K562 (cell line): ENCODE measurements around the gene DNMT1. TPM values are rescaled to one million over a fixed set of nuclear protein-coding genes. Genes with fewer than 3 reads are reported as not detected.
A peak's percentile ranks its signal among the peaks of the same experiment; 100 is the strongest.

Source experiments
- BACH1 ChIP-seq: fragments of 200-800 bp; sonication (Bioruptor generic); IDR thresholded peaks from 2 replicates; pipeline ENCODE4 v1.6.1; 2016; ENCODE audit warnings: missing genetic modification characterization, missing compliant biosample characterization
- BCL6 ChIP-seq: fragments of 250-450 bp; sonication (Bioruptor Pico); IDR thresholded peaks from 2 replicates; pipeline ENCODE4 v1.4.0; 2020
- MEF2D ChIP-seq: conservative IDR thresholded peaks from 2 replicates; pipeline ENCODE4 v1.6.1; 2016; ENCODE audit warnings: low read depth, missing genetic modification characterization, missing compliant biosample characterization
- MYNN ChIP-seq, 2 experiments: sonication (generic); formaldehyde crosslinking in 1 of 2; IDR thresholded peaks; 2 replicates each; pipeline versions ENCODE4 v1.5.0 to v1.6.1; 2016 to 2020; ENCODE audit warnings: antibody characterized with exemption in 1 of 2, missing genetic modification reagents in 1 of 2
- PRMT5 ChIP-seq: sonication (generic); formaldehyde crosslinking; IDR thresholded peaks from 2 replicates; pipeline ENCODE4 v1.5.0; 2020; ENCODE audit warnings: missing genetic modification reagents
- PYGO2 ChIP-seq: fragments of 450-650 bp; IDR thresholded peaks from 2 replicates; pipeline ENCODE4 v1.6.1; 2016; ENCODE audit warnings: mild to moderate bottlenecking, missing genetic modification characterization, moderate library complexity, missing compliant biosample characterization
- SMAD4 ChIP-seq: fragments of 250-450 bp; sonication (Bioruptor Pico); conservative IDR thresholded peaks from 2 replicates; pipeline ENCODE4 v1.8.0; 2021; ENCODE audit warnings: inconsistent platforms, mild to moderate bottlenecking, moderate library complexity
- SMC3 ChIP-seq: conservative IDR thresholded peaks from 2 replicates; pipeline ENCODE4 v1.6.1; 2011; ENCODE audit warnings: low read depth, low read length, improper control_type of control experiment; ENCODE audit not compliant: insufficient read depth
- SREBF2 ChIP-seq: sonication (generic); formaldehyde crosslinking; IDR thresholded peaks from 2 replicates; pipeline ENCODE4 v1.4.0; 2020; ENCODE audit warnings: mild to moderate bottlenecking, missing genetic modification reagents
- SRSF3 ChIP-seq: fragments of 200-400 bp; formaldehyde crosslinking; IDR thresholded peaks from 2 replicates; pipeline ENCODE4 v1.6.1; 2016; ENCODE audit warnings: mild to moderate bottlenecking, low read length, moderate library complexity; ENCODE audit not compliant: insufficient read depth
- ZNF146 ChIP-seq: IDR thresholded peaks from one replicate; pipeline ENCODE4 v1.6.1; 2018; ENCODE audit warnings: missing compliant biosample characterization; ENCODE audit not compliant: unreplicated experiment
- ZNF77 ChIP-seq: fragments of 250-450 bp; sonication (Bioruptor Pico); IDR thresholded peaks from 2 replicates; pipeline ENCODE4 v1.5.0; 2020
- ZNF778 ChIP-seq: fragments of 450-650 bp; formaldehyde crosslinking; IDR thresholded peaks from 2 replicates; pipeline ENCODE4 v1.4.0; 2020; ENCODE audit warnings: mild to moderate bottlenecking, moderate library complexity
- polyA plus RNA-seq, 8 experiments: library from polyadenylated mRNA; depleted of rRNA in 4 of 8; stranded (reverse) in 5 of 8; unstranded in 3 of 8; fragments of >200 nt; fragmentation: Nextera tagmentation in 2 of 8; fragmentation: Illumina TruSeq in 1 of 8; extraction: Ambion mirVana in 2 of 8; extraction: Trizol in 1 of 8; gene quantifications; 2 replicates each; pipeline versions ENCODE4 v1.2.1 to v1.2.3, GENCODE V29; 2011 to 2014; ENCODE audit warnings: inconsistent platforms in 1 of 8, missing spikeins in 1 of 8
- total RNA-seq, 7 experiments: library from RNA; depleted of rRNA in 6 of 7; stranded (reverse); fragments of >200 nt in 6 of 7; fragmentation: Illumina TruSeq in 2 of 7; extraction: Trizol in 2 of 7; gene quantifications; 2 replicates each; pipeline versions ENCODE4 v1.2.1 to v1.2.3, GENCODE V29; 2011 to 2021; ENCODE audit warnings: low replicate concordance in 1 of 7
- TF ChIP-seq, protein P1 (sequence below): sonication (generic); formaldehyde crosslinking; IDR thresholded peaks from 2 replicates; pipeline ENCODE4 v1.8.0; 2022; ENCODE audit warnings: mild to moderate bottlenecking, missing genetic modification reagents
- TF ChIP-seq, protein P2 (sequence below): sonication (generic); formaldehyde crosslinking; IDR thresholded peaks from 2 replicates; pipeline ENCODE4 v1.8.0; 2022; ENCODE audit warnings: mild to moderate bottlenecking, missing genetic modification reagents
- TF ChIP-seq, protein P3 (sequence below): sonication (generic); formaldehyde crosslinking; IDR thresholded peaks from 2 replicates; pipeline ENCODE4 v1.8.0; 2022; ENCODE audit warnings: mild to moderate bottlenecking, missing genetic modification reagents, borderline replicate concordance

Gene DNMT1
- total and polyA plus RNA-seq, 9 of the 15 experiments (the other 6 are each of a cell fraction or from before 2014, with no cell fraction given): 80.1 to 271 (median 121) TPM

DNA sequence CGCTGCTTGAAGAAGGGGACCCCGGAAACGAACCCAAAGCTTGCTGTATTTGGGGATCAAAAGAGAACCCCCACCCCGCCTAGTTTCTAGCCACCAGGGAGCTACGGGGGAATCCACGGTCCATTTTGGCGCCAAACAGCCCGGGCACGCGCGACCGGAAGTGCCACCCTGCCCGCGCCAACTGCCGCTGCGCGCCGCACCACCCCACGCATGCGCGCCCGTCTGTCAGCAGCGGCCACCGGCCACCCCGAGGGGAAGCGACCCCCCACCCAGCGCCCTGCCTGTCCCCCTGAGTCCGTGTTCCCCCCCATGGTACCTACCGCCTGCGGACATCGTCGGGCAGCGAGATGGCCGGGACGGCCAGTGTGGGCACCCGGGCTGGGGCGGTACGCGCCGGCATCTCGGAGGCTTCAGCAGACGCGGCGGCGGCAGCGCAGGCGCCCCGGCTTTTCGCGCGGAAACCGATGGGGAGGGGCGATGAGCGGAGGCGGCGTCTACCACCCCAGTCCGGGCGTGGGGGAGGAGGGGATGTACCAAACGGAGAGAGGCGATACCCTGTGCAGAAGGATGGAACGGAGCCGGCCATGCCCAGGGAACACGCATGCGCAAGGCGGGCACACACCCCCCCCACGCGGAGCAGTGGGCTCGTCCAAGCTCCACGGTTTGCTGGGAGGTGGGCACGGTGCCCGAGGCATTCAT, at the start of gene DNMT1 (continued):
- TF ChIP-seq, protein P1, sequence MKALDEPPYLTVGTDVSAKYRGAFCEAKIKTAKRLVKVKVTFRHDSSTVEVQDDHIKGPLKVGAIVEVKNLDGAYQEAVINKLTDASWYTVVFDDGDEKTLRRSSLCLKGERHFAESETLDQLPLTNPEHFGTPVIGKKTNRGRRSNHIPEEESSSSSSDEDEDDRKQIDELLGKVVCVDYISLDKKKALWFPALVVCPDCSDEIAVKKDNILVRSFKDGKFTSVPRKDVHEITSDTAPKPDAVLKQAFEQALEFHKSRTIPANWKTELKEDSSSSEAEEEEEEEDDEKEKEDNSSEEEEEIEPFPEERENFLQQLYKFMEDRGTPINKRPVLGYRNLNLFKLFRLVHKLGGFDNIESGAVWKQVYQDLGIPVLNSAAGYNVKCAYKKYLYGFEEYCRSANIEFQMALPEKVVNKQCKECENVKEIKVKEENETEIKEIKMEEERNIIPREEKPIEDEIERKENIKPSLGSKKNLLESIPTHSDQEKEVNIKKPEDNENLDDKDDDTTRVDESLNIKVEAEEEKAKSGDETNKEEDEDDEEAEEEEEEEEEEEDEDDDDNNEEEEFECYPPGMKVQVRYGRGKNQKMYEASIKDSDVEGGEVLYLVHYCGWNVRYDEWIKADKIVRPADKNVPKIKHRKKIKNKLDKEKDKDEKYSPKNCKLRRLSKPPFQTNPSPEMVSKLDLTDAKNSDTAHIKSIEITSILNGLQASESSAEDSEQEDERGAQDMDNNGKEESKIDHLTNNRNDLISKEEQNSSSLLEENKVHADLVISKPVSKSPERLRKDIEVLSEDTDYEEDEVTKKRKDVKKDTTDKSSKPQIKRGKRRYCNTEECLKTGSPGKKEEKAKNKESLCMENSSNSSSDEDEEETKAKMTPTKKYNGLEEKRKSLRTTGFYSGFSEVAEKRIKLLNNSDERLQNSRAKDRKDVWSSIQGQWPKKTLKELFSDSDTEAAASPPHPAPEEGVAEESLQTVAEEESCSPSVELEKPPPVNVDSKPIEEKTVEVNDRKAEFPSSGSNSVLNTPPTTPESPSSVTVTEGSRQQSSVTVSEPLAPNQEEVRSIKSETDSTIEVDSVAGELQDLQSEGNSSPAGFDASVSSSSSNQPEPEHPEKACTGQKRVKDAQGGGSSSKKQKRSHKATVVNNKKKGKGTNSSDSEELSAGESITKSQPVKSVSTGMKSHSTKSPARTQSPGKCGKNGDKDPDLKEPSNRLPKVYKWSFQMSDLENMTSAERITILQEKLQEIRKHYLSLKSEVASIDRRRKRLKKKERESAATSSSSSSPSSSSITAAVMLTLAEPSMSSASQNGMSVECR (CRISPR knock-in tag): peak; percentile 64
- TF ChIP-seq ZNF146 (CRISPR knock-in tag): peak; percentile 11
- no peak for TF ChIP-seq BACH1 (tag)
- no peak for TF ChIP-seq MEF2D
- TF ChIP-seq MYNN (IDR thresholded peaks at IDR 0.05): no peak
- TF ChIP-seq MYNN (CRISPR knock-in tag; IDR thresholded peaks at IDR 0.05): no peak
- no peak for TF ChIP-seq ZNF77
- no peak for TF ChIP-seq PYGO2 (tag)
- no peak for TF ChIP-seq SREBF2 (CRISPR knock-in tag)
- no peak for TF ChIP-seq SRSF3
- TF ChIP-seq SMAD4: no peak
- TF ChIP-seq SMC3: no peak
- no peak for TF ChIP-seq BCL6 (CRISPR knock-in tag)
- no peak for TF ChIP-seq ZNF778
- TF ChIP-seq, protein P2, sequence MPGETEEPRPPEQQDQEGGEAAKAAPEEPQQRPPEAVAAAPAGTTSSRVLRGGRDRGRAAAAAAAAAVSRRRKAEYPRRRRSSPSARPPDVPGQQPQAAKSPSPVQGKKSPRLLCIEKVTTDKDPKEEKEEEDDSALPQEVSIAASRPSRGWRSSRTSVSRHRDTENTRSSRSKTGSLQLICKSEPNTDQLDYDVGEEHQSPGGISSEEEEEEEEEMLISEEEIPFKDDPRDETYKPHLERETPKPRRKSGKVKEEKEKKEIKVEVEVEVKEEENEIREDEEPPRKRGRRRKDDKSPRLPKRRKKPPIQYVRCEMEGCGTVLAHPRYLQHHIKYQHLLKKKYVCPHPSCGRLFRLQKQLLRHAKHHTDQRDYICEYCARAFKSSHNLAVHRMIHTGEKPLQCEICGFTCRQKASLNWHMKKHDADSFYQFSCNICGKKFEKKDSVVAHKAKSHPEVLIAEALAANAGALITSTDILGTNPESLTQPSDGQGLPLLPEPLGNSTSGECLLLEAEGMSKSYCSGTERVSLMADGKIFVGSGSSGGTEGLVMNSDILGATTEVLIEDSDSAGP: no peak; the same call in 1 of the 2 replicates
- TF ChIP-seq, protein P3, sequence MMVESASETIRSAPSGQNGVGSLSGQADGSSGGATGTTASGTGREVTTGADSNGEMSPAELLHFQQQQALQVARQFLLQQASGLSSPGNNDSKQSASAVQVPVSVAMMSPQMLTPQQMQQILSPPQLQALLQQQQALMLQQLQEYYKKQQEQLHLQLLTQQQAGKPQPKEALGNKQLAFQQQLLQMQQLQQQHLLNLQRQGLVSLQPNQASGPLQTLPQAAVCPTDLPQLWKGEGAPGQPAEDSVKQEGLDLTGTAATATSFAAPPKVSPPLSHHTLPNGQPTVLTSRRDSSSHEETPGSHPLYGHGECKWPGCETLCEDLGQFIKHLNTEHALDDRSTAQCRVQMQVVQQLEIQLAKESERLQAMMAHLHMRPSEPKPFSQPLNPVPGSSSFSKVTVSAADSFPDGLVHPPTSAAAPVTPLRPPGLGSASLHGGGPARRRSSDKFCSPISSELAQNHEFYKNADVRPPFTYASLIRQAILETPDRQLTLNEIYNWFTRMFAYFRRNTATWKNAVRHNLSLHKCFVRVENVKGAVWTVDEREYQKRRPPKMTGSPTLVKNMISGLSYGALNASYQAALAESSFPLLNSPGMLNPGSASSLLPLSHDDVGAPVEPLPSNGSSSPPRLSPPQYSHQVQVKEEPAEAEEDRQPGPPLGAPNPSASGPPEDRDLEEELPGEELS (CRISPR knock-in tag): peak; percentile 21; the same call in 1 of the 2 replicates
- no peak for TF ChIP-seq PRMT5
